Caco-2 (cell line): Measurements from ENCODE around the gene CLHC1. TPM values are rescaled to one million over a fixed set of nuclear protein-coding genes. Genes with fewer than 3 reads are reported as not detected.
"Not testable (repeated sequence)": the region's sequence is repeated elsewhere in the genome, so short reads cannot be mapped to it uniquely, and the experiment has no call there.

Experiments
- Bru-seq: library from RNA; stranded (reverse); fragments of 400-500 nt; gene quantifications from one replicate; lab custom pipeline; 2021; lab: Mats Ljungman, UMichigan
- BruChase-seq, 2 experiments: library from RNA; stranded (reverse); fragments of 400-500 nt; gene quantifications; one replicate each; lab custom pipeline; 2021; lab: Mats Ljungman, UMichigan
- BruUV-seq: library from RNA; stranded (reverse); fragments of 400-500 nt; replicated peaks from 2 replicates; lab custom pipeline; 2021; lab: Mats Ljungman, UMichigan
- CTCF ChIA-PET: fragments of 300-600 bp; sonication (Branson Sonifier 250); formaldehyde crosslinking; loops from one replicate; lab custom pipeline; 2022; ENCODE audit warnings: antibody characterized with exemption; lab: Charles Lee
- POLR2A ChIA-PET: fragments of 300-600 bp; sonication (Branson Sonifier 250); formaldehyde crosslinking; loops from one replicate; lab custom pipeline; 2022; ENCODE audit warnings: antibody characterized with exemption; lab: Charles Lee
- DNase-seq, 2 experiments: peaks; one replicate each; pipeline versions ENCODE4 v3.0.0 to v3.0.0-alpha.2; 2020 to 2022
- H3K27me3 ChIP-seq: replicated peaks from 2 replicates; pipeline ENCODE4 v1.6.0; 2011; ENCODE audit warnings: low read length; ENCODE audit not compliant: control insufficient read depth, insufficient read depth
- H3K36me3 ChIP-seq: 2 replicates; pipeline ENCODE4 v1.5.1; 2011; ENCODE audit warnings: low read length; ENCODE audit not compliant: control insufficient read depth, insufficient read depth
- H3K4me1 ChIP-seq: fragments of 250-450 bp; sonication (Bioruptor Pico); 2 replicates; pipeline ENCODE4 v1.5.1; 2020; ENCODE audit warnings: mild to moderate bottlenecking
- H3K4me3 ChIP-seq: 2 replicates; pipeline ENCODE4 v1.5.1; 2011; ENCODE audit warnings: low read depth, mild to moderate bottlenecking, control low read depth, low read length
- H3K9me3 ChIP-seq: fragments of 250-450 bp; sonication (Bioruptor Pico); 2 replicates; pipeline ENCODE4 v1.5.1; 2020; ENCODE audit warnings: mild to moderate bottlenecking, moderate library complexity
- H3K27ac Mint-ChIP-seq: one replicate; pipeline ENCODE4 v1.8.0; 2022; ENCODE audit warnings: mixed read lengths; ENCODE audit not compliant: unreplicated experiment
- H3K27me3 Mint-ChIP-seq: one replicate; pipeline ENCODE4 v1.8.0; 2022; ENCODE audit warnings: mixed read lengths; ENCODE audit not compliant: insufficient read depth, unreplicated experiment
- H3K36me3 Mint-ChIP-seq: one replicate; pipeline ENCODE4 v1.8.0; 2022; ENCODE audit warnings: mild to moderate bottlenecking, mixed read lengths; ENCODE audit not compliant: insufficient read depth, unreplicated experiment
- H3K4me1 Mint-ChIP-seq: one replicate; pipeline ENCODE4 v1.8.0; 2022; ENCODE audit warnings: low read depth, mixed read lengths; ENCODE audit not compliant: unreplicated experiment
- H3K4me3 Mint-ChIP-seq: one replicate; pipeline ENCODE4 v1.8.0; 2022; ENCODE audit warnings: mild to moderate bottlenecking, moderate library complexity, mixed read lengths; ENCODE audit not compliant: unreplicated experiment
- H3K9me3 Mint-ChIP-seq: one replicate; pipeline ENCODE4 v1.8.0; 2022; ENCODE audit warnings: mixed read lengths; ENCODE audit not compliant: unreplicated experiment
- intact Hi-C: fragments of 100-400 bp; cut with micrococcal nuclease; formaldehyde crosslinking; loops from one replicate; pipeline ENCODE4 v1.10.0; 2022; ENCODE audit not compliant: unreplicated experiment
- long read RNA-seq: library from polyadenylated mRNA; stranded (forward); transcript quantifications from one replicate; pipeline ENCODE4 v2.0.0, GENCODE V29; 2022
- total RNA-seq: library from RNA; stranded (reverse); gene quantifications from 2 replicates; pipeline ENCODE4 v1.2.3, GENCODE V29; 2022
- TF ChIP-seq, protein P1 (sequence below), 2 experiments: fragments of 200-600 bp in 1 of 2; IDR thresholded peaks; 1 replicate in 1 of 2; 2 replicates in 1 of 2; pipeline versions ENCODE4 v1.5.1 to v1.8.0; 2011 to 2022; ENCODE audit warnings: antibody characterized with exemption in 1 of 2, control low read depth in 1 of 2, inconsistent platforms in 1 of 2, low read depth in 1 of 2, low read length in 1 of 2, mild to moderate bottlenecking in 1 of 2, moderate library complexity in 1 of 2; ENCODE audit not compliant: insufficient read depth in 1 of 2, severe bottlenecking in 1 of 2, unreplicated experiment in 1 of 2

Gene CLHC1
- 12.6 and 13.4 TPM in 2 replicates for total RNA-seq
- Bru-seq, nascent RNA, result percentile 68 among the genes with signal in this experiment
- BruChase-seq, experiment 1, labeled RNA remaining after a 2-hour chase, result percentile 72 among the genes with signal in this experiment
- BruChase-seq, experiment 2, labeled RNA remaining after a 6-hour chase, result percentile 72 among the genes with signal in this experiment
- long read RNA-seq, partial matches to known transcripts, result 0 of 2 reads
- long read RNA-seq, other reads (novel, unspliced or antisense), result 2 of 2 reads

DNA sequence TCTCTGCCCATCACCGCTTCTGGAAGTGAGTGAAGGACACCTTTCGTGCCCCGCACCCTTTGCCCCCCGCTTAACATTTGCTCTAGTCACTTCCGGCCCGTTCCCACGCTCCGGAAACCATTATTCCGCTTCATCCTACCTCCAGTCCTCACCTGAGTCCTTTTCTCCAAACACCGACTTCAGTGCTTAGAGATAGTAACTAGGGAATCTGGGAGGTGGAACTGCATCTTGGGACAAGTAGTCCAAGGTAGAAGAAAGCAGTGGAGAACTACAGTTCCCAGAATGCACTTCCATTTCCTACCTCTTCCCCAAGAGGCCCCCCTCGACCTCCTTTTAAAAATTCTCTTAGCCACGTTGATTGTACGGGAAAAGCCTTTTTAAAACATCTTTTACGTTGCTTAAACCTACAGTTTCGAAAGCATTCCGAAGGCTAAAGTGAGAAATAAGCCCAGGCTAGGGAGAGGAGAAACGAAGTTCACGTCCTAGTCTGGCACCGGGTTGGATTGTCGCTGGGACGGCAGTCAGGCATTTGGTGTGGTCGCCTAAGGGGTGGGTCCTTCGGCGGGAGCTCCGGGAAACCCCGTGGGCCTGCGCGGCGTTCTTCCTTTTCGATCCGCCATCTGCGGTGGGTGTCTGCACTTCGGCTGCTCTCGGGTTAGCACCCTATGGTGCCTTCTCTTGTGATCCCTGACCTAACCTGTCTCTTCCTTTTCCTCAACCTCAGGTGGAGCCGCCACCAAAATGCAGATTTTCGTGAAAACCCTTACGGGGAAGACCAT lies at the start of gene CLHC1, which contains the start of gene RPS27A:
Gene CLHC1 (minus strand): TSS at position 210 of the 779 bp plus-strand sequence. CDS start 9,882 bp downstream, outside the sequence.
Gene RPS27A (plus strand): TSS at position 605 of the 779 bp plus-strand sequence. CDS start 137 bp downstream, at position 742.
- H3K27me3 Mint-ChIP-seq, result no peaks in the 10 kb centered on the region
- Histone ChIP-seq H3K4me1 (peaks cover 38% of the 10 kb centered on the region), H3K4me3 (peak within 1 kb of the TSS; percentile 96), H3K36me3 (peaks cover 7% of the 10 kb centered on the region; the same call in 1 of the 2 replicates), H3K9me3 (no peaks in the 10 kb centered on the region), H3K27me3 (no peaks in the 10 kb centered on the region)
- H3K36me3 Mint-ChIP-seq, result peaks cover 62% of the 10 kb centered on the region
- peak within 1 kb of the TSS; percentile 94 for H3K27ac Mint-ChIP-seq
- H3K4me1 Mint-ChIP-seq, result peaks cover 36% of the 10 kb centered on the region
- ChIA-PET POLR2A (interaction anchor here (0.6 to 1.3 kb wide), 5 partner anchors 40 to 287 kb away, joined by 3 to 9 read pairs (median 6); partner anchors contain the start of genes CFAP36 and RTN4), CTCF (no interaction called here)
- intact Hi-C loops, result loop anchor here (1.0 to 10.0 kb wide), 5 partner anchors 37 to 385 kb away; partner anchors contain the start of genes MTIF2, PPP4R3B and RTN4
- no peaks in the 10 kb centered on the region for H3K9me3 Mint-ChIP-seq
- peak; percentile 93 to 97 for DNase-seq
- no TSS peak for BruUV-seq
- H3K4me3 Mint-ChIP-seq, result peak within 1 kb of the TSS; percentile 85
- TF ChIP-seq, protein P1, sequence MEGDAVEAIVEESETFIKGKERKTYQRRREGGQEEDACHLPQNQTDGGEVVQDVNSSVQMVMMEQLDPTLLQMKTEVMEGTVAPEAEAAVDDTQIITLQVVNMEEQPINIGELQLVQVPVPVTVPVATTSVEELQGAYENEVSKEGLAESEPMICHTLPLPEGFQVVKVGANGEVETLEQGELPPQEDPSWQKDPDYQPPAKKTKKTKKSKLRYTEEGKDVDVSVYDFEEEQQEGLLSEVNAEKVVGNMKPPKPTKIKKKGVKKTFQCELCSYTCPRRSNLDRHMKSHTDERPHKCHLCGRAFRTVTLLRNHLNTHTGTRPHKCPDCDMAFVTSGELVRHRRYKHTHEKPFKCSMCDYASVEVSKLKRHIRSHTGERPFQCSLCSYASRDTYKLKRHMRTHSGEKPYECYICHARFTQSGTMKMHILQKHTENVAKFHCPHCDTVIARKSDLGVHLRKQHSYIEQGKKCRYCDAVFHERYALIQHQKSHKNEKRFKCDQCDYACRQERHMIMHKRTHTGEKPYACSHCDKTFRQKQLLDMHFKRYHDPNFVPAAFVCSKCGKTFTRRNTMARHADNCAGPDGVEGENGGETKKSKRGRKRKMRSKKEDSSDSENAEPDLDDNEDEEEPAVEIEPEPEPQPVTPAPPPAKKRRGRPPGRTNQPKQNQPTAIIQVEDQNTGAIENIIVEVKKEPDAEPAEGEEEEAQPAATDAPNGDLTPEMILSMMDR (IDR thresholded peaks at IDR 0.05; ENCODE audit: insufficient read depth in 1 of 2, low read depth in 1 of 2, low read length in 1 of 2, severe bottlenecking in 1 of 2, unreplicated experiment in 1 of 2), result no peak

DNA sequence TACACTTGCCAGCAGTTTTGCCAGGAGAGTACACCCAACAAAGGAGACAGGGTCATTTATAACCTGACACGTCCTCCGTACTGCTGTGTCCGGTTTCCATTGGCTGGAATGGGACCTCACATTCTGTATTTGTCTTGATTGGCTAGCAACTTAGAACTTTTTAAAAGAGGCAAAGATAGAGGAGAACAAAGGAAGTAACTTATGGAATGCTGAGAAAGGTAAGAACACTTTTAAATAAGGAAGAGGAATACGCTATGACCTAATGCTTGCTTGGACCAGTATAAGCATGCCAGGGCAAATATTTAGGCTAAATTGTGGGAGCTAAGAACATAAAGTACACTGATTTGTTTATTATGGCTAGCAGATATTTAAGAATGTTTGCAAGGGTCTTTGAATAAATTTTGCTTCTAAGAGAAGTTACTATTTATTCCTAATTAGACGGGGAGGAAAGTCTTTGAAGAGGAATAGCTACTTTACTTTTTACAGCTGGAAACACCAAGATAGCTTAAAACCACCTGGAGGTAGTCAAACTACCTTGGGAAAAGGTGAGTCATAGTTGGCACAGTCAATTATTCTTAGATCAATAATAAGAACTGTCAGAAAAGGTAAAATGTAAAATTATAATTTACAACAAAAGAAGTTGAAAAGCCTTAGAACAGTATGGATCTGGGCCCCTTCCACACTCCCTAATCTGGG lies 48.9 kb upstream of the CLHC1 start:
- H3K36me3 ChIP-seq, H3K4me1 ChIP-seq, H3K27me3 ChIP-seq, H3K4me3 ChIP-seq, H3K9me3 Mint-ChIP-seq, H3K9me3 ChIP-seq, H3K27me3 Mint-ChIP-seq, DNase-seq, CTCF ChIA-PET, H3K4me1 Mint-ChIP-seq: not testable (repeated sequence)
- Mint-ChIP-seq H3K36me3 (peaks cover 12% of the 10 kb centered on the region), H3K4me3 (peak overlapping the region; percentile 50), H3K27ac (peak overlapping the region; percentile 90)
- intact Hi-C loops, result loop anchor here (5.0 kb wide), 3 partner anchors 49 to 151 kb away; partner anchors contain the start of genes CCDC88A, CLHC1 and RPS27A
- BruUV-seq, result TSS peak; percentile 81
- POLR2A ChIA-PET, result interaction anchor here (0.8 kb wide), 1 partner anchor 239 kb away, joined by 4 read pairs; the partner anchor contains the start of gene CFAP36

DNA sequence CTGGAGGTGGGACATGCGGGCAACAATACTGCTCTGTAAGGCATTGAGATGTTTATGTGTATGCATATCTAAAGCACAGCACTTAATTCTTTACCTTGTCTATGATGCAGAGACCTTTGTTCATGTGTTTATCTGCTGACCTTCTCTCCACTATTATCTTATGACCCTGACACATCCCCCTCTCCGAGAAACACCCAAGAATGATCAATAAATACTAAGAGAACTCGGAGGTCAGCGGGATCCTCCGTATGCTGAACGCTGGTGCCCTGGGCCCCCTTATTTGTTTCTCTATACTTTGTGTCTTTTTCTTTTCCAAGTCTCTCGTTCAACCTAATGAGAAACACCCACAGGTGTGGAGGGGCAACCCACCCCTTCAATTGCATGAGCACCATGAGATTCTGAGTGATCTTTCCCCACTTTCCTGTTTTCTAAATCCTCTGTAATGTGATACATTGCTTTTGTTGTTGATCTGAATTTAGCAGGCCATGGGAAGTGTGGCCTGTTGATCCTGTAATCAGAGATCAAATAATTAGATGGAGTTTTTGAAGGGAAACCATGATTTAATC lies 47.8 kb upstream of the CLHC1 start:
- H3K27me3 ChIP-seq, BruUV-seq, CTCF ChIA-PET, DNase-seq, H3K9me3 Mint-ChIP-seq, H3K4me1 ChIP-seq, H3K36me3 ChIP-seq, H3K27me3 Mint-ChIP-seq, POLR2A ChIA-PET, H3K4me3 Mint-ChIP-seq, H3K4me1 Mint-ChIP-seq, H3K27ac Mint-ChIP-seq, H3K4me3 ChIP-seq, H3K9me3 ChIP-seq: not testable (repeated sequence)
- peaks cover 12% of the 10 kb centered on the region for H3K36me3 Mint-ChIP-seq
- intact Hi-C loops, result loop anchor here (5.0 kb wide), 3 partner anchors 48 to 152 kb away; partner anchors contain the start of genes CCDC88A, CLHC1 and RPS27A

DNA sequence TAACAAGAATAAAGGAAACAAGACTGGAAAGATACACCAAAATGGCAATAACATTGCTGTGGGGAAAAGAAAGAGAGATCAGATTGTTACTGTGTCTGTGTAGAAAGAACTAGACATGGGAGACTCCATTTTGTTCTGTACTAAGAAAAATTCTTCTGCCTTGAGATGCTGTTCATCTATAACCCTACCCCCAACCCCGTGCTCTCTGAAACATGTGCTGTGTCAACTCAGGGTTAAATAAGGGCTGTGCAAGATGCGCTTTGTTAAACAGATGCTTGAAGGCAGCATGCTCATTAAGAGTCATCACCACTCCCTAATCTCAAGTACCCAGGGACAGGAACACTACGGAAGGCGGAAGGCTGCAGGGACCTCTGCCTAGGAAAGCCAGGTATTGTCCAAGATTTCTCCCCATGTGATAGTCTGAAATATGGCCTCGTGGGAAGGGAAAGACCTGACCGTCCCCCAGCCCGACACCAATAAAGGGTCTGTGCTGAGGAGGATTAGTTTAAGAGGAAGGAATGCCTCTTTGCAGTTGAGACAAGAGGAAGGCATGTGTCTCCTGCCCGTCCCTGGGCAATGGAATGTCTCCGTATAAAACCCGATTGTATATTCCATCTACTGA lies 47.2 kb upstream of the CLHC1 start:
- H3K27me3 ChIP-seq, H3K9me3 Mint-ChIP-seq, H3K4me1 ChIP-seq, H3K4me3 ChIP-seq, H3K27me3 Mint-ChIP-seq, POLR2A ChIA-PET, DNase-seq, intact Hi-C loops, H3K27ac Mint-ChIP-seq, H3K4me3 Mint-ChIP-seq, H3K36me3 ChIP-seq, H3K9me3 ChIP-seq, BruUV-seq, CTCF ChIA-PET, H3K4me1 Mint-ChIP-seq: not testable (repeated sequence)
- H3K36me3 Mint-ChIP-seq, result peaks cover 12% of the 10 kb centered on the region
